ENCODE results near the gene ALOX5. TPM values are rescaled to one million over a fixed set of nuclear protein-coding genes. Genes with fewer than 3 reads are reported as not detected.
A peak's percentile ranks its signal among the peaks of the same experiment; 100 is the strongest.

ALOX5 gene
- total RNA-seq, 1 donor from 2014 or later = 22.8 TPM

DNA sequence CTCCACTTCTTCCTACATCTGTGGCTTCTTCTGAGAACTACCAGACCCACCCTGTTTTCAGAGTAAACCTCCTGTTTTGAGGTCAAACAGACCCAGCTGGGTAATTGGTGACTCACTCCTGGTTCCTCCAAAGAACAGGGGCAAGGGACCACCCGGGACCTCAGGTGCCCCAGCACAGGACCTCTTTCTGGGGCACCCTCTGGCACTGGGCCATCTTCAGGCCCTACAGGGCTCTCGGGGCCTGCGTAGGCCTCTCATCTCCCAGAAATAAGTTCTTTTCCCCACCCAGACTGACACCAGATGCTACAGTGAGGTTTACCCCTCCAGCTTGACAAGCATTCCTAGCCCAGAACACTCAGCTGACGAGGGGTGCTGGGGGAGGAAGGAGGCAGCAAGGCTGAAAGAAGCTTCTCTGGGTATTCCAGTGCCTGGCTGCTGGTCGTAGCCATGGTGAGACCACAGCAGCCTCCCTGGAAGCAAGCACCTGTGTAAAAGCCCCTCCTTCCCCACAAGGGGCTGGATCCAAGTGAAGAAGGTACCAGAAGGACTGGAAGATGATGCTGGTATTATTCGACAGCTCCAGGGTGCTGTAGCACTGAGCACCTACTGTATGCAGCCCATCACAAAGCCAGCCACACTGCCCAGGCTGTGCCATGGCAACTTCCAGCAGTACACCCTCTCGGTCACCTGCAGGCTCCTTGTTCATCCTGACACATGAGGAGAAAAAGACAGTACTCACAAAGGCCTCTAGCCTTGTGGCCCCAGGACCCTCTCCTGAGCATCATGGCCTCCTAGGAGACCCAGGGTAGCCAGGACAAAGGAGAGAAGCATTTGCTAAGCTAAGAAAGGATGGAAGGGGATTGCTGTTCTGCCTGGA, 47.4 kb downstream of the ALOX5 start:
- peak overlapping the region; percentile 86 for H3K27ac ChIP-seq
- DNase-seq (ENCODE audit: extremely low spot score in 2 of 2) = peak; percentile 77 to 85
- TF ChIP-seq, protein P1, sequence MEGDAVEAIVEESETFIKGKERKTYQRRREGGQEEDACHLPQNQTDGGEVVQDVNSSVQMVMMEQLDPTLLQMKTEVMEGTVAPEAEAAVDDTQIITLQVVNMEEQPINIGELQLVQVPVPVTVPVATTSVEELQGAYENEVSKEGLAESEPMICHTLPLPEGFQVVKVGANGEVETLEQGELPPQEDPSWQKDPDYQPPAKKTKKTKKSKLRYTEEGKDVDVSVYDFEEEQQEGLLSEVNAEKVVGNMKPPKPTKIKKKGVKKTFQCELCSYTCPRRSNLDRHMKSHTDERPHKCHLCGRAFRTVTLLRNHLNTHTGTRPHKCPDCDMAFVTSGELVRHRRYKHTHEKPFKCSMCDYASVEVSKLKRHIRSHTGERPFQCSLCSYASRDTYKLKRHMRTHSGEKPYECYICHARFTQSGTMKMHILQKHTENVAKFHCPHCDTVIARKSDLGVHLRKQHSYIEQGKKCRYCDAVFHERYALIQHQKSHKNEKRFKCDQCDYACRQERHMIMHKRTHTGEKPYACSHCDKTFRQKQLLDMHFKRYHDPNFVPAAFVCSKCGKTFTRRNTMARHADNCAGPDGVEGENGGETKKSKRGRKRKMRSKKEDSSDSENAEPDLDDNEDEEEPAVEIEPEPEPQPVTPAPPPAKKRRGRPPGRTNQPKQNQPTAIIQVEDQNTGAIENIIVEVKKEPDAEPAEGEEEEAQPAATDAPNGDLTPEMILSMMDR (IDR thresholded peaks at IDR 0.05) = no peak
- TF ChIP-seq POLR2AphosphoS5 (IDR thresholded peaks at IDR 0.05; ENCODE audit: insufficient read depth in 1 of 2, low read depth in 1 of 2) (no peak), POLR2A (IDR thresholded peaks at IDR 0.05) (no peak)

DNA sequence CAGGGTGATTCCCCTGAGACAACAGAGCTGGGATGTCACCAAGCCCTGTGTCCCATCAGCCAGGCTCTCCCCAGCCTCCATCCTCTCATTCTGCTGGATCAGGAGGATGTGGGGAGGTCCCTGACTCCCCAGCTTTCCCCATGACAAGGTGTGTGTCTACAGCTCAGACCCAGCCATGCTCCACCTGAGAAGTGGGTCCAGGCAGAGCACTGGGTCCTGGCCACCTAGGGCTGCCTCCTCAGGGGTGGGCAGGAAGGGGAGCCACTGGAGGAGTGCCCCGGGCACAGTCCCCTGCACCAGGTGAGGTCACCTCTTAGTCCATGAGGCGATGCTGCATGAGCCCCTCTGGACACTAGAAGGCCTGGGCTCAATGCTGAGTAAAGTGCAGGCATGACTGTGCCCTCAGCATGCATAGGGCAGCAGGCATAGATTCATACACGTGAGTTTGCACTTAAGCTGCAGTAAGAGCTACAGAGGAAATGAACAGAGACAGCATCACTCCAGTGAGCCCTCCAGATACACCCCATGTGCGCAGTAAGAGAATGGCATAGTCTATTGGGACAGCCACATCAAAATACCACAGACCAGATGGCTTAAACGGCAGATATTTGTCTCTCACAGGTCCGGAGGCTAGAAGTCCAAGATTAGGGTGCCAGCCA, 48.3 kb downstream of the ALOX5 start:
- Histone ChIP-seq H3K9me3 (no peaks in the 10 kb centered on the region), H3K27me3 (no peaks in the 10 kb centered on the region), H3K4me1 (peaks cover 40% of the 10 kb centered on the region), H3K4me3 (no peak overlapping the region), H3K27ac (no peak overlapping the region), H3K36me3 (no peaks in the 10 kb centered on the region)
- TF ChIP-seq POLR2A (IDR thresholded peaks at IDR 0.05) (no peak), POLR2AphosphoS5 (IDR thresholded peaks at IDR 0.05; ENCODE audit: insufficient read depth in 1 of 2, low read depth in 1 of 2) (no peak)
- TF ChIP-seq, protein P1 (IDR thresholded peaks at IDR 0.05) = no peak
- DNase-seq (ENCODE audit: extremely low spot score in 2 of 2) = peak in 1 of 2 donors; percentile 88
- intact Hi-C loops (cut with DNase I) = no loop called here

More for the DNA sequence above, 47.4 kb downstream of the ALOX5 start:
- H3K4me3 ChIP-seq = no peak overlapping the region
- H3K4me1 ChIP-seq = peaks cover 40% of the 10 kb centered on the region
- no peaks in the 10 kb centered on the region for H3K27me3 ChIP-seq
- no peaks in the 10 kb centered on the region for H3K36me3 ChIP-seq
- intact Hi-C loops (cut with DNase I) = no loop called here
- H3K9me3 ChIP-seq = no peaks in the 10 kb centered on the region

DNA sequence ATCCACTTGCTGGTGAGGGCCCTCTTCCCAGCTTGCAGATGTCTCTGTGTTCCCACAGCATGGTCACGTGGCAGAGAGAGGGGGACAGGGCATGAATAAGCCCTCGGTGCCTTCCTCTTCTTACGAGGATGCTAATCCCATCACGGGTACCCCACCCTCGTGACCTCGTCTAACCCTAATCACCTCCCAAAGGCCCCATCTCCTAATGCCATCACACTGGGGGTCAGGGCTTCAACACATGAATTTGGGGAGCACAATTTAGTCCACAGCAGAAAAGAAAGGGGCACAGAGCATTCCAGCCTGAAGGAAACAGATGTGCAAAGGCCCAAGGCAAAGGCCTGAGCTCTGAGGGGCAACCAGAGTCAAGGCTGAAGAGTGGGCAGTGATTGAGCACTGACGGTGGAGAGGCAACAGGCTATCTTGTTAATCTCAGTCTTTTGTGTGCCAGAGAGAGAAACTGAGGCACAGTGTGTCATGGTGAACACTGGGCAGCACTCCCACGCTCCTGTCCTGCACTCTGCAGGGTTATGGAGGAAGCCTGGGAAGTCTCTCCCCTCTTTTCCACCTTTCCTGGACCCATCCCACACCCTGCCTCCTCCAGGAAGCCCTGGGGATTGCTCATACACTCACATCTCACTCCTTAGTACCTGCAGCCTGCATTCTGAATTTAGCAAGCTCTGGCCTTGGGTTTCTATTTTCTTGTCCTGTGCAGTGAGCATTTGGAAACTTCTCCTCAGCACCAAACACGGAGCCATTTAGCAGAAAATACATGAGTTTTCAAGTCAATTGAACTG, 49.0 kb downstream of the ALOX5 start:
- Histone ChIP-seq H3K36me3 (no peaks in the 10 kb centered on the region), H3K4me3 (no peak overlapping the region), H3K27ac (no peak overlapping the region), H3K9me3 (no peaks in the 10 kb centered on the region), H3K27me3 (no peaks in the 10 kb centered on the region), H3K4me1 (peaks cover 42% of the 10 kb centered on the region)
- intact Hi-C loops (cut with DNase I) = no loop called here
- DNase-seq (ENCODE audit: extremely low spot score in 2 of 2) = no peak
- TF ChIP-seq POLR2A (IDR thresholded peaks at IDR 0.05) (no peak), POLR2AphosphoS5 (IDR thresholded peaks at IDR 0.05; ENCODE audit: insufficient read depth in 1 of 2, low read depth in 1 of 2) (no peak)
- TF ChIP-seq, protein P1 (IDR thresholded peaks at IDR 0.05) = no peak

DNA sequence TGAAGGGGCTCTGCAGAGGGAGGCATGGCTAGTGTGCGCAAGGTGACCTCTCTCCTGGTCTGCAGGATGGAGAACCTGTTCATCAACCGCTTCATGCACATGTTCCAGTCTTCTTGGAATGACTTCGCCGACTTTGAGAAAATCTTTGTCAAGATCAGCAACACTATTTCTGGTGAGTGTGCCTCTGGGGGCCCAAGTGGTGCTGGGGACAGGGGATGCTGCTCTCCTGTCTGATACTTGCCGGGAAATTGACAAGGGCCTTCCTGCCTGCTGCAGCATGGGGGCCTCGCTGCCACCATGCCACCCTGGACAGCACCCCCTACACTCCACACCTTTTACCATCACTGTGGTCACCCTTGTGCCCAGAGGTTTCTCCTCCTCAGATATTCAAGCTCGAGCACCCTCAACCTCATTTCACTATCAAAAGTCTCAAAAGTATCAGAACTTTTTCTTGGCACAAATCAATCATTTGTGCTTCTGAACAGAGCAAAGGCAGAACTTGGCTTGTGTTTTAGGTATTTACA, 50.0 kb downstream of the ALOX5 start:
- H3K4me3 ChIP-seq = no peak overlapping the region
- H3K27ac ChIP-seq = no peak overlapping the region
- H3K27me3 ChIP-seq = no peaks in the 10 kb centered on the region
- intact Hi-C loops (cut with DNase I) = no loop called here
- TF ChIP-seq POLR2A (IDR thresholded peaks at IDR 0.05) (no peak), POLR2AphosphoS5 (IDR thresholded peaks at IDR 0.05; ENCODE audit: insufficient read depth in 1 of 2, low read depth in 1 of 2) (no peak)
- TF ChIP-seq, protein P1 (IDR thresholded peaks at IDR 0.05) = no peak
- H3K36me3 ChIP-seq = no peaks in the 10 kb centered on the region
- DNase-seq (ENCODE audit: extremely low spot score in 2 of 2) = peak in 1 of 2 donors; percentile 79
- peaks cover 34% of the 10 kb centered on the region for H3K4me1 ChIP-seq
- no peaks in the 10 kb centered on the region for H3K9me3 ChIP-seq
